Endothelial cell of hepatic sinusoid (primary cell): Measurements from ENCODE around the gene PXDC1.

Source experiments
- in situ Hi-C: cut with HindIII; loops from 2 replicates; pipeline ENCODE4 v1.10.0; 2017; ENCODE audit warnings: low sequenced_read_pairs

Gene PXDC1

GRCh38 chr6:3748208-3749066 lies 3.1 kb downstream of the PXDC1 start:
- in situ Hi-C loops, result no loop called here

- in situ Hi-C loops, result no loop called here
Observed at GRCh38 chr6:3747100-3747737, 4.3 kb downstream of the PXDC1 start.

- in situ Hi-C loops, result no loop called here
Observed at GRCh38 chr6:3746696-3747095, 4.8 kb downstream of the PXDC1 start.

GRCh38 chr6:3746119-3746691 lies 5.3 kb downstream of the PXDC1 start:
- in situ Hi-C loops, result no loop called here

- in situ Hi-C loops, result no loop called here
Observed at GRCh38 chr6:3745566-3746118, 5.9 kb downstream of the PXDC1 start.

- in situ Hi-C loops, result no loop called here
Observed at GRCh38 chr6:3744901-3745470, 6.5 kb downstream of the PXDC1 start.

GRCh38 chr6:3744211-3744900 lies 7.2 kb downstream of the PXDC1 start:
- in situ Hi-C loops, result no loop called here

GRCh38 chr6:3743541-3743940 lies 8.0 kb downstream of the PXDC1 start:
- in situ Hi-C loops, result no loop called here

GRCh38 chr6:3742426-3743344 lies 8.8 kb downstream of the PXDC1 start:
- in situ Hi-C loops, result no loop called here

GRCh38 chr6:3742076-3742425 lies 9.5 kb downstream of the PXDC1 start:
- in situ Hi-C loops, result no loop called here

- in situ Hi-C loops, result no loop called here
Observed at GRCh38 chr6:3741477-3741871, 10.0 kb downstream of the PXDC1 start.

GRCh38 chr6:3740551-3741476 lies 10.7 kb downstream of the PXDC1 start:
- in situ Hi-C loops, result no loop called here

GRCh38 chr6:3739311-3739897 lies 12.1 kb downstream of the PXDC1 start:
- in situ Hi-C loops, result no loop called here

- in situ Hi-C loops, result no loop called here
Observed at GRCh38 chr6:3738381-3739131, 13.0 kb downstream of the PXDC1 start.

- in situ Hi-C loops, result no loop called here
Observed at GRCh38 chr6:3737831-3738210, 13.7 kb downstream of the PXDC1 start.

- in situ Hi-C loops, result no loop called here
Observed at GRCh38 chr6:3737149-3737830, 14.2 kb downstream of the PXDC1 start.

GRCh38 chr6:3735029-3735605 lies 16.4 kb downstream of the PXDC1 start:
- in situ Hi-C loops, result no loop called here
